Body of pancreas (tissue), 4 donors: Measurements from ENCODE around the gene ELAVL2. TPM values are rescaled to one million over a fixed set of nuclear protein-coding genes. Genes with fewer than 3 reads are reported as not detected.

Source experiments
- ATAC-seq: fragments of 150-250 bp; one replicate; pipeline ENCODE4 v1.9.1; 2016
- DNase-seq, 4 donors: peaks; one replicate each; pipeline ENCODE4 v3.0.0-alpha.2; 2019
- H3K27ac ChIP-seq, 4 donors: fragments of 200-600 bp; sonication (generic); 1 replicate in 3 of 4; 2 replicates in 1 of 4; pipeline versions ENCODE4 v1.5.1 to v1.6.1; 2016 to 2019; ENCODE audit warnings: mild to moderate bottlenecking in 1 of 4, mixed read lengths in 1 of 4, moderate library complexity in 1 of 4
- H3K27me3 ChIP-seq, 2 donors: fragments of 200-600 bp; sonication (generic); one replicate each; pipeline ENCODE4 v1.6.0; 2016; ENCODE audit warnings: mild to moderate bottlenecking in 1 of 2
- H3K36me3 ChIP-seq, 2 donors: fragments of 200-600 bp; sonication (generic); replicated peaks in 1 of 2; 2 replicates each; pipeline ENCODE4 v1.5.1; 2016; ENCODE audit warnings: low read depth in 2 of 2; ENCODE audit not compliant: insufficient read depth in 1 of 2
- H3K4me1 ChIP-seq: fragments of 200-600 bp; sonication (generic); one replicate; pipeline ENCODE4 v1.6.0; 2016
- H3K4me3 ChIP-seq, 2 donors: fragments of 200-600 bp; sonication (generic); 1 replicate in 1 of 2; 2 replicates in 1 of 2; pipeline ENCODE4 v1.5.1; 2016 to 2019
- H3K9me3 ChIP-seq, 3 donors: fragments of 200-600 bp; sonication (generic); 1 replicate in 2 of 3; 2 replicates in 1 of 3; pipeline ENCODE4 v1.5.1; 2016
- POLR2A ChIP-seq, 3 donors: fragments of 450-650 bp; IDR thresholded peaks; one replicate each; pipeline ENCODE4 v1.6.1; 2016; ENCODE audit warnings: antibody characterized with exemption in 3 of 3, mild to moderate bottlenecking in 2 of 3
- WGBS, 2 donors: methylation state at CpG; one replicate each; pipeline ENCODE4 v1.1.5; 2017; 5-methylcytosine and 5-hydroxymethylcytosine counted together
- intact Hi-C: fragments of 100-400 bp; cut with DNase I; formaldehyde crosslinking; loops from one replicate; pipeline ENCODE4 v1.15.1; 2023
- total RNA-seq, 2 donors: library from RNA; depleted of rRNA; stranded (reverse); fragments of >200 nt; gene quantifications; one replicate each; pipeline ENCODE4 v1.1.0, GENCODE V29; 2016
- TF ChIP-seq, protein P1 (sequence below), 7 experiments: fragments of 450-650 bp in 4 of 7; fragments of 200-600 bp in 3 of 7; sonication (generic) in 3 of 7; IDR thresholded peaks; one replicate each; pipeline ENCODE4 v1.5.1; 2016 to 2019; ENCODE audit warnings: antibody characterized with exemption in 7 of 7

ELAVL2 gene
- total RNA-seq, 2 donors from 2014 or later: not detected

- Histone ChIP-seq H3K27me3 (peaks cover 0 to 34% of the 10 kb centered on the region in 2 donors), H3K4me1 (peaks cover 37% of the 10 kb centered on the region), H3K36me3 (no peaks in the 10 kb centered on the region), H3K4me3 (no peak overlapping the region), H3K9me3 (no peaks in the 10 kb centered on the region), H3K27ac (no peak overlapping the region)
- ATAC-seq (no peak), DNase-seq (no peak)
- intact Hi-C loops: no loop called here
- 4 to 5% methylated on average over 36 of the region's 36 CpGs for WGBS, 2 donors
- TF ChIP-seq, protein P1, sequence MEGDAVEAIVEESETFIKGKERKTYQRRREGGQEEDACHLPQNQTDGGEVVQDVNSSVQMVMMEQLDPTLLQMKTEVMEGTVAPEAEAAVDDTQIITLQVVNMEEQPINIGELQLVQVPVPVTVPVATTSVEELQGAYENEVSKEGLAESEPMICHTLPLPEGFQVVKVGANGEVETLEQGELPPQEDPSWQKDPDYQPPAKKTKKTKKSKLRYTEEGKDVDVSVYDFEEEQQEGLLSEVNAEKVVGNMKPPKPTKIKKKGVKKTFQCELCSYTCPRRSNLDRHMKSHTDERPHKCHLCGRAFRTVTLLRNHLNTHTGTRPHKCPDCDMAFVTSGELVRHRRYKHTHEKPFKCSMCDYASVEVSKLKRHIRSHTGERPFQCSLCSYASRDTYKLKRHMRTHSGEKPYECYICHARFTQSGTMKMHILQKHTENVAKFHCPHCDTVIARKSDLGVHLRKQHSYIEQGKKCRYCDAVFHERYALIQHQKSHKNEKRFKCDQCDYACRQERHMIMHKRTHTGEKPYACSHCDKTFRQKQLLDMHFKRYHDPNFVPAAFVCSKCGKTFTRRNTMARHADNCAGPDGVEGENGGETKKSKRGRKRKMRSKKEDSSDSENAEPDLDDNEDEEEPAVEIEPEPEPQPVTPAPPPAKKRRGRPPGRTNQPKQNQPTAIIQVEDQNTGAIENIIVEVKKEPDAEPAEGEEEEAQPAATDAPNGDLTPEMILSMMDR (IDR thresholded peaks at IDR 0.05): no peak
- no peak for TF ChIP-seq POLR2A (IDR thresholded peaks at IDR 0.05)
Observed at GRCh38 chr9:23823986-23824829, 1.8 kb downstream of the ELAVL2 start.

- TF ChIP-seq POLR2A (IDR thresholded peaks at IDR 0.05): no peak
- TF ChIP-seq, protein P1 (IDR thresholded peaks at IDR 0.05): no peak
- DNase-seq (no peak), ATAC-seq (no peak)
- Histone ChIP-seq H3K27me3 (peaks cover 0 to 34% of the 10 kb centered on the region in 2 donors), H3K4me3 (no peak overlapping the region), H3K9me3 (no peaks in the 10 kb centered on the region), H3K36me3 (no peaks in the 10 kb centered on the region), H3K4me1 (peaks cover 37% of the 10 kb centered on the region), H3K27ac (no peak overlapping the region)
- intact Hi-C loops: no loop called here
- 21 to 25% methylated on average over 11 of the region's 11 CpGs for WGBS, 2 donors
Observed at GRCh38 chr9:23823269-23823668, 2.8 kb downstream of the ELAVL2 start.

GRCh38 chr9:23822261-23823169, 3.5 kb downstream of the ELAVL2 start:
- H3K4me3 ChIP-seq: no peak overlapping the region
- peaks cover 0 to 29% of the 10 kb centered on the region in 2 donors for H3K27me3 ChIP-seq
- H3K27ac ChIP-seq: no peak overlapping the region
- WGBS, 2 donors: 4 to 8% methylated on average over 46 of the region's 46 CpGs
- DNase-seq: no peak
- H3K9me3 ChIP-seq: no peaks in the 10 kb centered on the region
- H3K36me3 ChIP-seq: no peaks in the 10 kb centered on the region
- H3K4me1 ChIP-seq: peaks cover 37% of the 10 kb centered on the region
- no peak for ATAC-seq
- TF ChIP-seq, protein P1 (IDR thresholded peaks at IDR 0.05): no peak
- no peak for TF ChIP-seq POLR2A (IDR thresholded peaks at IDR 0.05)
- intact Hi-C loops: no loop called here

- H3K4me1 ChIP-seq: peaks cover 37% of the 10 kb centered on the region
- intact Hi-C loops: no loop called here
- H3K9me3 ChIP-seq: no peaks in the 10 kb centered on the region
- H3K36me3 ChIP-seq: no peaks in the 10 kb centered on the region
- ATAC-seq (no peak), DNase-seq (peak in 2 of 4 donors; percentile 16 to 21)
- H3K27ac ChIP-seq: no peak overlapping the region
- 1 to 3% methylated on average over 35 to 91 of the region's 97 CpGs for WGBS, 2 donors
- peaks cover 0 to 29% of the 10 kb centered on the region in 2 donors for H3K27me3 ChIP-seq
- H3K4me3 ChIP-seq: no peak overlapping the region
- TF ChIP-seq, protein P1 (IDR thresholded peaks at IDR 0.05): no peak
- no peak for TF ChIP-seq POLR2A (IDR thresholded peaks at IDR 0.05)
Observed at GRCh38 chr9:23821375-23822181, 4.5 kb downstream of the ELAVL2 start.
